GM21528 (cell line): ENCODE results near the gene LRP1B.

Experiments
- ATAC-seq: cut with Tn5 transposase; IDR thresholded peaks from one replicate; pipeline ENCODE4 v1.9.1; 2021; ENCODE audit warnings: mild to moderate bottlenecking, moderate library complexity; ENCODE audit not compliant: unreplicated experiment, low FRiP score

Gene LRP1B

DNA sequence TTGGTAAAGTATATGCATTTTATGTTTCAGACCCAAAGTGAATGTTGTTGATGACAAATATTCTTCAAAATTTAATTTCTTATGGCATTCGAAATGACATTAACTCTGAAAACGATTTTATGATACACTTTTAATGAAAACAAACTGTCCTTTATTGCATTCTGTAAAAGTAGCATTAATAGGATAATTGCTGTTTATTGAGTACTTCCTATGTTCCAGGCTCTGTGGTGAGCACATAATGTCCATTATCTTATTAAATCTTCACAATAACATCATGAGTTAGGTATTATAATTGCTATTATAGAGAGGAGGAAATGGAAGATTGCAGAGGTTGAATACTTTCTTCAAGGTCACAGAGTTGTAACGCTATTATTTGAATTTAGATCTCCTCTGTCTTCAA, 638.0 kb downstream of the LRP1B start:
- ATAC-seq, result no peak

- no peak for ATAC-seq
These were observed 639.9 kb downstream of the LRP1B start for GRCh38 chr2:141490886-141491285.

- ATAC-seq, result no peak
These were observed 648.1 kb downstream of the LRP1B start for GRCh38 chr2:141482697-141483096.

DNA sequence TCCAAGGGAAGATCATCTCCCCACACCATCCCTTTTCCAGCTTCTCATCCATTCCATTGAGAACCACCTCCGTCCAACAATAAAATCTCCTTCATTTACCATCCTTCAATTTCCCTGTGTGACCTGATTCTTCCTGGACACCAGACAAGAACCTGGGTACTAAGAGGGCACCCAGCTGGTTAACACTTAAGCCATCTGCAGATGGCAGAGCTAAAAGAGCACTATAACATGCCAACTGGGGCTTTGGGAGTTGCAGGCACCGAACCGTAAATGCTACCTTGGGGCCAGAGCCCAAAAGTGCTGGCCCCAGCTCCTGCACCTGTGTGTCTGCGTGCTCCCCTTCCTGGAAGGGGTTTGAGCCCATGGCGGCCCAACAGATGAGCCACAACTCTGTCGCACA, 655.0 kb downstream of the LRP1B start:
- ATAC-seq, result no peak

DNA sequence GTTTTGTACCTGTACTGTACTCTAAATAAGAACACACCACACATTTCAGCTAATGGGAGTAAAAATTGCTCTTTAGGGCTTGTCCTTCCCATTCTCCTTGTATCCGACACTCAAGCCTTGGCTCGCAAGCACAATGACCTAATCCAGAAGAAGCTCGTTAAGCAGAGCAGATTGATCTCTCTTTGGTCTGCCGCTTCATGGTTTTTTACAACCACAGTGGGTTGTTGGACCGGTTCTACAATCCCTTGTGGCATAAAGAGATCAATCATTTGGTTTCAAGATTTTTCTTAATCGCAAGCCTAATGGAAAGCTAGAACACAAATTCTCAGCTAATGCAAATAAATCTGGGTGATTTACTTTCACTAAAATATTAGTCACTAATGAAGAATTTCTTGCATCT, 662.1 kb downstream of the LRP1B start:
- ATAC-seq, result no peak

DNA sequence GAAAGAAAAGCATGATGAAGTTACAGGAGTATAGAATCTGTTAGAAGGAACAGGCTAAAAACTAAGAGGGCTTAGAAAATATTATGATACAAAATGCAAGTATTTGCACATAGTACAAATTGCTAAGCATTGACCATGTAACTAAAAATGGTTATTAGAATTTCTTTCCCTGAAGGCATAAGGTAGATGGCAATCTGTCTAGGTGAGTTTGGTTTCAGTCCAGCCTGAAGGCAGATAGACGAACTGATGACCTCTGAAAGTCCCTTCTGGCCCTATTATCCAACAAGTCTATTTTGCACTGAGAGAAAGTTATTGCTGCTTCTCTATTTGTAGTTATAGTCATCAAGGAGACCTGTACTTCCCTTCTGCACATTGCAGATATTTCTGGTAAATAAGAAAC, 663.5 kb downstream of the LRP1B start:
- no peak for ATAC-seq

GRCh38 chr2:141464995-141465394, 665.8 kb downstream of the LRP1B start:
- ATAC-seq, result no peak

DNA sequence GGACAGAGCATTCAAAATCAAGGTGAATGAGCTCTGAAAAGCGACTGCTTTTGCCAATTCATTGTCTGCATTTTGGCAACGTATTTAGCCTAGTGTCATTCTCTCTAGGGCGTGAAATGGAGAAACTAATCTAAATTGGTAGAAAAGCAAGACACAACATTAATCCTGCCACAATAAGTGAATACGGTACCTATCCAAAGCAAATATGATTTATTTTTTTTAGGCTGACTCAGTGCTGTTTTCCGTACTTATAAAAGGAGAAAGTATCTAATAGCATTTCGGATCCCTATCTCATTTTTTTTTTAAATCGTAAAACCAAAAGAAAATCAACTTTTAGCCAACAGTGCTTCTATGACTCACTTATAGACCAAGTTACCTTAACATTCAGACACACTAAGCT, 672.5 kb downstream of the LRP1B start:
- ATAC-seq, result no peak

- no peak for ATAC-seq
These were observed 674.9 kb downstream of the LRP1B start for GRCh38 chr2:141455877-141456276.

- no peak for ATAC-seq
These were observed 675.5 kb downstream of the LRP1B start for GRCh38 chr2:141455211-141455826.

- ATAC-seq, result no peak
These were observed 690.7 kb downstream of the LRP1B start for GRCh38 chr2:141440072-141440635.

DNA sequence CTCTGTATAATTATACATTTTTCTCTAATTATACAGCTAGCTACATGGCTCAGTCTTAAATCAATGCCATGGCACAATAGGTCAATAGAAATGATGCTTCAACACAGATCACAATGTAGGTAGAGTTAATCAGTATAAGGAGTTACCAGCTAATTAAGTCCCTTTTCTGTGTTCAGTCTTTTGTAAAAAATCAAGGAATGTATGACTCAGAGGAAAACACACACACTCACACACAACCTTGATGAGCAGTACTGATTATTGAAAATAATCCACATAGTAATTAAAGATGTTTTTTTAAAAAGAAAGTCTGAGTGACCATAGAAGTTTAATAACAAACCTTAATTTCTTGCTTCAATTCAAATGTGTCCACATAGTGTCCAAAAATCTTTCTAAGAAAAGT, 691.3 kb downstream of the LRP1B start:
- ATAC-seq, result no peak

DNA sequence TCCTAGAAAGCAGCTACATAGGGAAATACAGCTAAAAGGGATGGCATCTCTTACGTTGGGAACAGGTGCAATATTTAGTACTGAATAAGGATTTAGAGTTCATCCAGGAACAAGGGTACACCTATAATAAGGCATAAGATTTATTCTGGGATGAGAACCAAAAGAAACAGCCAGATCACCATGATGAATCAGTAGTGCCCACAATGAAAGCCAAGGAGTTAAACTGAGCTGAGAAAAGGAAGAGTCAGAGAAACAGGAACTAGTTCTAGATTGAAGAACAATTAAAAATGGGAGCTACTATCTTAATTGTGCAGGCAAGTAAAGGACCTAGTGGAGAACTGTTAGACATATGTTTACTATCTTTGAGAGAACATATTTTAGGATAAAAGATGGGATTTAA, 692.3 kb downstream of the LRP1B start:
- ATAC-seq, result no peak

- no peak for ATAC-seq
These were observed 693.3 kb downstream of the LRP1B start for GRCh38 chr2:141437521-141437920.

DNA sequence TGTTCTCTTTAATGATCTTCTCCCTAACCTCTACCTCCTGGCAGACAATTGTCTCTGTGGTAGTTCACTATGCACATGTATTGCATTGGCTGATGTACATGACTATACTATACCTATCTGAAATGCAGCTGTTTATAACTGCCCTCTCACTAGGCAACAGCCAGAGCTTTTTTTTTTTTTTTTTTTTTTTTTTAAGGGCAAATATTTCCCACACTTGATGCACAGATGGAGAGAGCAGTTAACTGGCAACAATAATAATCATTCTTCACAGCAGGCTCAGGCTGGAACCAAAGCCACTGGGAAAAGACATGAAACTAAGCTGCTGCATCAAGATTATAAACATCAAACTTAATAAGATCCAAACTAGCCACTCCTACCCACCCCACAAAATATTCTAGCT, 707.7 kb downstream of the LRP1B start:
- ATAC-seq, result no peak

DNA sequence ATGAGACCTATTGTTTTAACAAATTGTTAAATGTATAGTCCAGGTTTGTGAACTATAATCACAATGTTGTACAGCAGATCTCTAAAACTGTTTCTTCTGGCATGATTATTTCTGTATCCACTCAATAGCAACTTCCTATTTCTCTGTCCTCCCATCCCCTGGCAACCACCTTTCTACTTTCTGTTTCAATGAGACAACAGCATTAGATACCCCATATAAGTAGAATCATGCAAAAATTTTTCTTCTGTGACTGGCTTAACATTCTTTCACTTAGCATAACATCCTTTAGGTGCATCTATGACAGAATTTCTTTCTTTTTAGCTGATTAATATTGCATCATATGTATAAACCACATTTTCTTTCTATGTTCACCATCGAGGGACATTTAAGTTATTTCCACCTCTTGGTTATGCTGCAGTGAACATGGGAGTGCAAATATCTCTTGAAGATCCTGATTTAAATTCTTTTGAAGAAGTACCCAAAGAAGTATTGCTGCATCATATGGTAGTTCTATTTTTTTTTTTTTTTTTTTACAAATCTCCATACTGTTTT, 713.5 kb downstream of the LRP1B start:
- ATAC-seq, result no peak

GRCh38 chr2:141411419-141411818, 719.4 kb downstream of the LRP1B start:
- ATAC-seq, result no peak

DNA sequence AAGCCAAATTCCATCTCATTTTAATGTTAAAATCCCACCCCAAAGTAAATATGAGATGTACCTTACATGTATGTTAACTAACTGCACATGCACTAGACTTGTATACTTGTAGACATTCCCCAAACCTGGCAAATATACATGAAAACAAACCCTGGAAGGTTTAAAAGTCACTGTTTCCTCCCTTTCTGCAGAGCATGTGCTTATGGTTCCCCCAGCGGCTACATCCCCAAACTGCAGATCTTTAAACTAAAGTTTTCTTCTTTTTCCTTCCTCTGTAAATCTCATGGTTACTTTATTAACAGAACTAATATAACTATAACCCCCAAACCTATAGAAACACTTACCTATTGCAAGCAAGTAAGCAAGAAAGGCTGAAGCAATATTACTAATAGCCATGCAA, 731.5 kb downstream of the LRP1B start:
- no peak for ATAC-seq

DNA sequence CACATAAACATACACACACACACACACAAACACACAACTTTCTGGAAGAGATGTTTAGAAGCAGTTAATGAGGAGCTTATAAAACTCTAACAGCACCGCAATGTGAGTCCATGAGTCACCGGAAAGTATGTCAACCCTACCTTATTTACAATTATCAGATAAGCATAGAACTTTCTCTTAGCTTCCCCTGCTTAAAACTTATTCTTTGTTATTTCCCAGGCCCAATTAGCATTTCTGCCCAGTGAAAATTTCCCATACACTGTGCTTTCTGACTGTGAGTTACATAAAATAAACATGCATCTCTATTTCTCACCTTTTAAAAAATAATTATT, 737.6 kb downstream of the LRP1B start:
- no peak for ATAC-seq

DNA sequence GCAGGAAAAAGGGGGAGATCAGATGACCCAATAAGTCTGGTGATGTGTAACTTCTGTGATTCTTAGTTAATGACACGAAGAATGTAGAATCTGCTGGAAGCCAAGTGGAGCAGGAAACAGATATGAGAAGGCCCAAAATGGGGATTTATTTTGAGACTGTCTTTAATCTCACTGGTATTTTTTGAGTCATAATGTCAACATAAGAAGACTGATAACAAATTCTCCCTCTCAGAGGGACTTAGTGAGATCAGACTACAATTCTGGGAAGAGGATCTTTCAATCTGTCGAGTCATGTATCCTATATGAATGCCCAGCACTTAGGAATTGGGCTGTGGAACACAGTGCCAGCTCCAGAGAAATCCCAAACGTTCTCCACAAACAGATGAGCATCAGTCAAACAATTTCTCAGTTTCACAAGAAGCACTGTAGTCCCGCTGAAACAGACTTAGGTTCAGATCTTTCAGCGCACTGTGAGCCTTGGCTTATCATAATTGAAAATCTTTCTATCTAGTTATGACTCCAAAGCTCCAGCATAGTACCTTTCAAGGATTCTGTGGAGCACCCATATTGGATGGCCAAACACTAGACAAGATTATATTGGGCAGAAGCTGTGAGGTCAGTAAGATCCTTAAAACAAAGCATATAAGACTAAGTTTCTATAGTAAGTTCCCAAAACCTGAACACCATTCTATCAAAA, 738.2 kb downstream of the LRP1B start:
- no peak for ATAC-seq

DNA sequence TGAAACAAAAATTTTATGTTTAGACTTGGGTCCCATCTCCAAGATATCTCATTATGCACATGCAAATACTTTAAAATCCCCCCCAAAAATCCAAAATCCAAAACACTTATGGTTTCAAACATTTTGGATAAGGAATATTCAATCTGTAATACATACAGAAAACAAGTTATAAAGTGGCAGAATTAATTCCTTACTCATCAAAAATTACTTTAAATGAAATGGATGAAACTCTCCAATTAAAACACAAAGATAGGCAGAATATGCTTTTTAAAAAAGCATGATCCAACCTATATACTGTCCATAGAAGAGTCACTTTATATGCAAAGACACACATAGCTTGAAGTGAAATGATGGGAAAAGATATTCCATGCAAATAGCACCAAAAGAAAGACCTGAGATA, 744.6 kb downstream of the LRP1B start:
- no peak for ATAC-seq

DNA sequence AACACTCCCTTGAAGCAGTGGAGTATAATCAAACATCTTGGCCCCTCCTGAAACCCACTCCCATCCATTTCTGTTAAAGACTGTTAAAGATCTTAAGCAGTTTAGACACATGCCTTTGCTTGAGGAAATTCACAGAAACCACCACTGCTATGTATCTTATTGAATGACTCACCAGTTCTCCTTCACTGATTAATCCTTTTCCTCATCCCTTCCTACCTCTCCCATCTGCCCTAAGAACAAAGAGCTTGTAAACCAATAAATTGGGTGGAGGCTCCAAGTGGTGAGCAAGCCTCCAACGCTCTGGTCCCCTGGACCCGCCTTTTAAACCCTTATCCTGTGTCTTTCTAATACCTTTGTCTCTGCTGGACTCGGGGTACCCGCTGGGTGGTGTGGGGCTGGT, 746.1 kb downstream of the LRP1B start:
- ATAC-seq, result no peak
